ENCODE measurements around the gene GET3.

Gene GET3

GRCh38 chr19:12783849-12784393 lies 46.6 kb downstream of the GET3 start:
- Mint-ChIP-seq H3K36me3 (no peaks in the 10 kb centered on the region), H3K4me3 (peak overlapping the region; percentile 37), H3K27me3 (no peaks in the 10 kb centered on the region), H3K27ac (peak overlapping the region; percentile 87), H3K4me1 (peaks cover 38% of the 10 kb centered on the region), H3K9me3 (no peaks in the 10 kb centered on the region)
- DNase-seq: no peak
- CTCF ChIA-PET: interaction anchor here (30.6 kb wide), 1 partner anchor 13 kb away, joined by 706 read pairs; the partner anchor contains the start of genes JUNB, PRDX2 and THSD8

- Mint-ChIP-seq H3K4me3 (no peak overlapping the region), H3K36me3 (no peaks in the 10 kb centered on the region), H3K9me3 (no peaks in the 10 kb centered on the region), H3K4me1 (peaks cover 38% of the 10 kb centered on the region), H3K27ac (no peak overlapping the region), H3K27me3 (no peaks in the 10 kb centered on the region)
- DNase-seq: peak; percentile 47
- CTCF ChIA-PET: interaction anchor here (30.6 kb wide), 1 partner anchor 13 kb away, joined by 706 read pairs; the partner anchor contains the start of genes JUNB, PRDX2 and THSD8
Measured at GRCh38 chr19:12784394-12784870, 47.1 kb downstream of the GET3 start.

GRCh38 chr19:12784871-12785430 lies 47.7 kb downstream of the GET3 start:
- CTCF ChIA-PET: interaction anchor here (1.3 kb wide), 1 partner anchor 11 kb away, joined by 6 read pairs; no protein-coding TSS in a partner anchor
- H3K27me3 Mint-ChIP-seq: no peaks in the 10 kb centered on the region
- peak; percentile 39 for DNase-seq

GRCh38 chr19:12785431-12786031 lies 48.2 kb downstream of the GET3 start:
- Mint-ChIP-seq H3K27me3 (no peaks in the 10 kb centered on the region), H3K4me1 (peaks cover 34% of the 10 kb centered on the region)
- no peak for DNase-seq

More at GRCh38 chr19:12784871-12785430, 47.7 kb downstream of the GET3 start:
- Mint-ChIP-seq H3K4me1 (peaks cover 33% of the 10 kb centered on the region), H3K27ac (no peak overlapping the region), H3K9me3 (no peaks in the 10 kb centered on the region), H3K36me3 (no peaks in the 10 kb centered on the region), H3K4me3 (no peak overlapping the region)

GRCh38 chr19:12786141-12786870 lies 49.0 kb downstream of the GET3 start:
- peaks cover 40% of the 10 kb centered on the region for H3K4me1 Mint-ChIP-seq
- CTCF ChIA-PET: interaction anchor here (1.3 to 3.5 kb wide), 3 partner anchors 9 to 20 kb away, joined by 3 to 31 read pairs (median 6); no protein-coding TSS in a partner anchor
- peak overlapping the region; percentile 47 for H3K27ac Mint-ChIP-seq
- no peak overlapping the region for H3K4me3 Mint-ChIP-seq
- H3K36me3 Mint-ChIP-seq: no peaks in the 10 kb centered on the region
- peaks cover 2% of the 10 kb centered on the region for H3K27me3 Mint-ChIP-seq
- peak; percentile 38 for DNase-seq
- H3K9me3 Mint-ChIP-seq: no peaks in the 10 kb centered on the region

More at GRCh38 chr19:12785431-12786031, 48.2 kb downstream of the GET3 start:
- Mint-ChIP-seq H3K9me3 (no peaks in the 10 kb centered on the region), H3K4me3 (no peak overlapping the region), H3K36me3 (no peaks in the 10 kb centered on the region), H3K27ac (no peak overlapping the region)
- CTCF ChIA-PET: interaction anchor here (1.3 kb wide), 1 partner anchor 10 kb away, joined by 6 read pairs; no protein-coding TSS in a partner anchor

DNA sequence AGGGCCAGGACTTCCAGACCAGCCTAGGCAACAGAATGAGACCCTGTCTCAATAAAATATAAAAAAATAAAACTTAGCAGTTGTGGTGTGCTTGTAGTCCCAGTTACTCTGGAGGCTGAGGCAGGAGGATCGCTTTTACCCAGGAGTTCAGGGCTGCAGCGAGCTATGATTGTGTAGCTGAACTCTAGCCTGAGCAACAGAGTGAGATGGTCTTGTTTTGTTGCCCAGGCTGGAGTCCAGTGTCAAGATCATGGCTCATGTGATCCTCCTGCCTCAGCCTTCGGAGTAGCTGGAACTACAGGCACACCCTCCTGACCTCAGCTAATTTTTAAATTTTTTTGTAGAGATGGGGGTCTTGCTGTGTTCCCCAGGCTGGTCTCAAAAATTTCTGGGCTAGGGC lies 49.7 kb downstream of the GET3 start:
- Mint-ChIP-seq H3K4me3 (no peak overlapping the region), H3K36me3 (no peaks in the 10 kb centered on the region), H3K27ac (no peak overlapping the region), H3K27me3 (peaks cover 3% of the 10 kb centered on the region), H3K9me3 (no peaks in the 10 kb centered on the region), H3K4me1 (peaks cover 34% of the 10 kb centered on the region)
- CTCF ChIA-PET: interaction anchor here (1.4 to 3.5 kb wide), 2 partner anchors 9 to 21 kb away, joined by 3 to 31 read pairs; no protein-coding TSS in a partner anchor
- no peak for DNase-seq

DNA sequence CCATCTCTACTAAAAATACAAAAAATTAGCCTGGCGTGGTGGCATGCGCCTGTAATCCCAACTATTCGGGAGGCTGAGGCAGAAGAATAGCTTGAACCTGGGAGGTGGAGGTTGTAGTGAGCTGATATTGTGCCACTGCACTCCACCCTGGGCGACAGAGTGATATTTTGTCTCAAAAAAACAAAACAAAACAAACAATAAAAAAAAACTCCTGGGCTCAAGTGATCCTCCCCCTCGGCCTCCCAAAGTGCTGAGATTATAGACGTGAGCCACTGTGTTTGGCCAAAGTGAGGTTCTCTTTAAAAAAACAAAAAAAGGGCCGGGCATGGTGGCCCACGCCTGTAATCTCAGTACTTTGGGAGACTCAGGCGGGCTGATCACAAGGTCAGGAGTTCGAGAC lies 50.2 kb downstream of the GET3 start:
- CTCF ChIA-PET: interaction anchor here (1.4 to 3.5 kb wide), 2 partner anchors 10 to 21 kb away, joined by 3 to 31 read pairs; no protein-coding TSS in a partner anchor
- no peak overlapping the region for H3K27ac Mint-ChIP-seq
- H3K4me3 Mint-ChIP-seq: no peak overlapping the region
- H3K27me3 Mint-ChIP-seq: peaks cover 3% of the 10 kb centered on the region
- peaks cover 2% of the 10 kb centered on the region for H3K36me3 Mint-ChIP-seq
- peaks cover 31% of the 10 kb centered on the region for H3K4me1 Mint-ChIP-seq
- DNase-seq: no peak
- H3K9me3 Mint-ChIP-seq: no peaks in the 10 kb centered on the region

GRCh38 chr19:12788042-12788681 lies 50.9 kb downstream of the GET3 start:
- peaks cover 5% of the 10 kb centered on the region for H3K36me3 Mint-ChIP-seq
- no peak for DNase-seq
- H3K9me3 Mint-ChIP-seq: no peaks in the 10 kb centered on the region
- H3K4me3 Mint-ChIP-seq: no peak overlapping the region
- CTCF ChIA-PET: interaction anchor here (0.8 to 3.5 kb wide), 4 partner anchors 11 to 22 kb away, joined by 3 to 31 read pairs (median 6); no protein-coding TSS in a partner anchor
- H3K27me3 Mint-ChIP-seq: peaks cover 4% of the 10 kb centered on the region
- peak overlapping the region; percentile 89 for H3K27ac Mint-ChIP-seq
- H3K4me1 Mint-ChIP-seq: peaks cover 28% of the 10 kb centered on the region

GRCh38 chr19:12788682-12789097 lies 51.4 kb downstream of the GET3 start:
- CTCF ChIA-PET: interaction anchor here (0.8 to 3.5 kb wide), 4 partner anchors 11 to 23 kb away, joined by 3 to 31 read pairs (median 6); no protein-coding TSS in a partner anchor
- Mint-ChIP-seq H3K4me1 (peaks cover 23% of the 10 kb centered on the region), H3K27ac (peak overlapping the region; percentile 89)

GRCh38 chr19:12789098-12789903 lies 52.0 kb downstream of the GET3 start:
- no peak for DNase-seq
- H3K9me3 Mint-ChIP-seq: no peaks in the 10 kb centered on the region
- H3K27ac Mint-ChIP-seq: peak overlapping the region; percentile 99
- CTCF ChIA-PET: interaction anchor here (0.8 to 3.5 kb wide), 4 partner anchors 10 to 23 kb away, joined by 3 to 31 read pairs (median 6); no protein-coding TSS in a partner anchor
- H3K36me3 Mint-ChIP-seq: peaks cover 8% of the 10 kb centered on the region
- peaks cover 7% of the 10 kb centered on the region for H3K27me3 Mint-ChIP-seq
- peak overlapping the region; percentile 92 for H3K4me3 Mint-ChIP-seq
- peaks cover 27% of the 10 kb centered on the region for H3K4me1 Mint-ChIP-seq

More at GRCh38 chr19:12788682-12789097, 51.4 kb downstream of the GET3 start:
- H3K27me3 Mint-ChIP-seq: peaks cover 7% of the 10 kb centered on the region
- H3K4me3 Mint-ChIP-seq: peak overlapping the region; percentile 80
- H3K36me3 Mint-ChIP-seq: peaks cover 8% of the 10 kb centered on the region
- no peaks in the 10 kb centered on the region for H3K9me3 Mint-ChIP-seq
- peak; percentile 35 for DNase-seq

GRCh38 chr19:12789904-12790619 lies 52.8 kb downstream of the GET3 start:
- peaks cover 8% of the 10 kb centered on the region for H3K36me3 Mint-ChIP-seq
- H3K27ac Mint-ChIP-seq: peak overlapping the region; percentile 99
- peaks cover 7% of the 10 kb centered on the region for H3K27me3 Mint-ChIP-seq
- H3K9me3 Mint-ChIP-seq: no peaks in the 10 kb centered on the region
- peak overlapping the region; percentile 92 for H3K4me3 Mint-ChIP-seq
- H3K4me1 Mint-ChIP-seq: peaks cover 34% of the 10 kb centered on the region
- CTCF ChIA-PET: interaction anchor here (1.4 to 14.0 kb wide), 4 partner anchors 9 to 24 kb away, joined by 4 to 706 read pairs (median 20); partner anchors contain the start of gene HOOK2
- peak; percentile 95 for DNase-seq
